Measurements from ENCODE around the gene SASH1.

SASH1 gene

DNA sequence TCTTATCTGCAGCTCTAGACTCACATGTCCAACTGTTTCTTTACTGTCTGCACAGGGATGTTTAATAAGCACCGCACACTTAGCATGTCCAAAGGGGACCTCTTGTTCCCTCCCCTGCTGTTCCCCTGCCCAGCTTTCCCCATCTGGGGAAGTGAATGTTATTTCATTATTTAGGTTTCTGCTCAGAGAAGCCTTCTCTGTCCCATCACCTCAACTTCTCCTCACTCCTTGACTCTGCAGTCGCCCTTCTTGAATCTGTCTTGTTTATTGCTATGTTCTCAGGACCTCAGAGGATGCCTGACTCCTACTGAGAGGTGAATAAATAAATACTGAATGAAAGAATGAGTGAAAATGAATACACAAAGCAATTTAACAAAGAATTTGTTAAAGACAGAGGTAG, 121.0 kb downstream of the SASH1 start:
- no peak for DNase-seq

DNA sequence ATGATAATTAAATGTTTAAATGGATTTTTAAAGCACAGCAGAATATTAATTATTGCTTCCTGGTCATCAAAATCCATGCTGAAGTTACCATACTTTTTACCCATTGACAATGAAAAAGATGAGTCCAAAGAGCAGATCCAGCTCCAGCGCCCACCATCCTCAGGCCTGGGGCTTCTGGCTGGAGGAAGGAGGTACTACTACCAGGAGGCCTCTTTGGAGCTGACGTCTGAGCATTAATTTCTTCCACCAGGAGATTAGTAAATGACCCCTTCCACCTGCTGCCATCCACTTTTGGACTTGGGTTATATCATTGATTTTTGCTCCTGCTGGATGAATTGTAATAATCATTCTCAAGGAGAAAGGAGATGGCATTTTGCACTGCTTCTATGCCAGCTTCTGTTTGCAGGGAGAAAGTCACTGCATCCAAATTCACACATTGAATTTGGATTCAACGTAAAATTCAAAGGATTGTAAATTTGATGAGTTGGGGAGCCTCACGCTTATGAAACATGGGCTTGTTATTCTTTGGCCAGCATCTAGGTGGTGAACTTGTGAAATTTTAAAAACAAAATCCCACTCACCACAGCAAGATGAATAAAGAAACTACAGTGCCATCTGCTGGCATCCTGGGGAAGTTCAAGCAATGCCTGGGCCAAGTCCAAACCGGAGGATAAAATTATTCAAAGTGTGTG, 121.8 kb downstream of the SASH1 start:
- DNase-seq, result peak; percentile 62

DNA sequence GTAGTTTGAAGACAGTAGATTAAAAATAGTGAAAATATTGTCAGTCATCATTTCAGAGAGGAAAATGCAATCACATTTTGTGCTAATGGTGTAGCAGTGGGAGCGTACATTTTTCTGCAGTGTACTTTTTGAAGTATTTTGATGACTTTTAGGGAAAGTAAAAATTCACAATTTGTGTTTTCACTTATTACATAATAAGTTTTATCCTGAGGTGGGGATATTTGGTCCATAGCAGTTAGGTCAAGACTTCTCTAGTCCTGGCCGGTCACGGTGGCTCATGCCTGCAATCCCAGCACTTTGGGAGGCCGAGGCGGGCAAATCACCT, 122.3 kb downstream of the SASH1 start:
- DNase-seq, result no peak

DNA sequence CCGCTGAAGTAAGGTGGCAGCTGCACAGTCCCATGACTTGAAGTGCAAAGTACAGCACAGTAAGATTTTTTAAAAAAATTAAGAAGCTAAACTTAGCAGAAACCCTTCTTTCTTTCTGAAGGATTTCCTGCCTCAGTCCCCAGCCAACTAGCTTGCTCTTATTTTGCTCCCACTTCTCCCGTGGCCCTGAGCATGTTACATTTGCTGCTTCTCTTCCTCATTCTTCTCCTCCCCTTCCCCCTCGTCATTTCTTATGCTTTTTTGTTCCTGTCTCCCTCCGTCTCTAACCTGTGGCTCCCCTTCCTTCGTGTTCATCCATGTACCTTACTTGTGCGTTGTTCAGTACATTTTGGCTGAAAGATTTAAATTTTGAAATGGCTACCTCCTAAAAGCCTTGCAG, 123.0 kb downstream of the SASH1 start:
- no peak for DNase-seq

DNA sequence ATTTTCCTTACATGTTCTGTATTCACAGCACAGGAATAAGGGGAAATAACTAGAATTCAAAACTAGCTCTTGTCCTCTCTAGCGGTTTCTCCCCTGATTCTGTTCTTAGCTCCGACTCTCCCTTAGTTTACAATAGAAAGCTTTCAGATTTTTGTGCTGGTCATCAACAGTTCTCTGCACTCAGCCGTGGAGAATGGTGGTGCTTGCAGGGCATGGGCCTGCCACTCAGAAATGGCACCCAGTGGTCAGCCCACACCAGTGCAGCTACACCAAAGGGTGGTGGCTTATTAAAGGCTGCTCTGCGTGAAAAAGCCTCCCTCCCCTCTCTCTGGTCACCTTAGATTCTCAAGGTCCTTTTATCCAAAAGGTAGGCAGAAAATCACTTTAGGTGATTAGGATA, 123.5 kb downstream of the SASH1 start:
- DNase-seq, result no peak

DNA sequence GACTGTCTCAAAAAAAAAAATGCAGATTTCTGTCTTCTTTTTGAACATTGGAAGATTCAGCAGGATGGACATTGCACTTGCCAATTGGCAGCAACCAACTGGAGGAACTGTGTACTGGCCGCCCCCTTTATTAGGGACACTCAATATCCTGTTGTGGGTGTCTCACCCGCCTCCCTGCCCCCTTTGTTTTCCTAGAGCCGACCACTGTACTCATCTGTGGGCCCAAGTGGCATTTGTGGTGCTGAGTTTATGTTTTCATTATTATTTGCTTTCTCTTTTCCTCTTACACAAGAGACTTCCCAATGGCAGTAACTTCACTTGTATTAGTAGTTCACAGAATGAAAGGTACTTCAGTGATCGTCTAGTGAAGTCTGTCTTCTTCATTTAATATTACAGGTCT, 125.3 kb downstream of the SASH1 start:
- no peak for DNase-seq

DNA sequence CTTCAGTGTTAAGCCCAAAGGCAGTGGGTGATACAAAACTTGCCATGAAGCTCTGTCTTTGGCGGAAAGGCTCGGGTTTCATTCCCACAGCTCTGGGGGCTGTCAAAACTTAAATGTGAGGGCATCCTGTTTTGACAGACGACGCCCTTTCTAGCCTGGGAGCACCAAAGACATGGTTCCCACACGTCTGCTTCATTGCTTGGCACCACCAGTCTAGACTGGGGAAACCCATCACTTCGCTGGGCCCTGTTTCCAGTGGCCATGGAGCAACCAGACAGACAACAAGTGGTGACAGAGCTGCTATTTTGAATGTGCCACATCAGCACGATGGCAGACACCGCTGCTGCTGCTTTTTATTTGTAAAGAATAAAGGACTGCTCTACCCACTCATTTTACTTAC, 127.5 kb downstream of the SASH1 start:
- no peak for DNase-seq

DNA sequence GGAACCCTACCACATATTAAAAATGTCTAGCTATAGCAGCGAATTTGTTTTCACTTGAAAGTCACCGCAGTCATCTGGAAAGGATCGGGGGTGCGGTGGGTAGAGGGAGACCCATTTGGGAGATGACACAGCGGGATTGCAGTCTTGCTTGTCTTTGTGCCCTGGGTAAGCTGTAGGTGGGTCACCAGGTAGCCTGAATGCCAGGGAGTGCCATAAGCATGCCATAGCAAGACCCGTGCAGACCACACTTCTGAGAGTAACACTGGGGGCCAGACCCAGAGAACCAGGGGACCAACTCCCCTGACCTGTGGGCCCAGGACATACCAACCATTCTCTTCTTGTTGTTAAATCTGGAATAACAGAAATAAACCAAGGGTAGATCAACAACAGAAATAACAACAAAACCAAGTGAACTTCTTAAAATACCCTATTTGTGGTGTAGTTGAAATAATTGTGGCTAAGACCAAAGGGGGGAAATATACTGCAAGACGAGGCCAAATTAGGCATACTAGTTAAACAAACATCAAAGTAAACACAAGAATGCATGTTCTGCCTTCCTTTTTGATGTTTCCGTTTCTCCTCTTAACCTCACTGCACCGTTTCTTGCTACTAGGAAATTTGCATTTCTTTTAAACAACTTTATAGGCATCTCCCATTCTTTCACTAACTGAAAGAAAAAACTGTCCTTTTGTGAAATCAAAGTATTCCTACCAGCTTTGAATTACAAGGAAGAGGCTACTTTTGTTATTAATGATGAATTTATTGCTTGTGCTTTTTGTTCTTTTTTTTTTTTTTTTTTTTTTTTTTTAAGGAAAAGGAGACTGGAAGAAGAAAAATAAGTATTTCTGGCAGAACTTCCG, 128.2 kb downstream of the SASH1 start:
- no peak for DNase-seq

DNA sequence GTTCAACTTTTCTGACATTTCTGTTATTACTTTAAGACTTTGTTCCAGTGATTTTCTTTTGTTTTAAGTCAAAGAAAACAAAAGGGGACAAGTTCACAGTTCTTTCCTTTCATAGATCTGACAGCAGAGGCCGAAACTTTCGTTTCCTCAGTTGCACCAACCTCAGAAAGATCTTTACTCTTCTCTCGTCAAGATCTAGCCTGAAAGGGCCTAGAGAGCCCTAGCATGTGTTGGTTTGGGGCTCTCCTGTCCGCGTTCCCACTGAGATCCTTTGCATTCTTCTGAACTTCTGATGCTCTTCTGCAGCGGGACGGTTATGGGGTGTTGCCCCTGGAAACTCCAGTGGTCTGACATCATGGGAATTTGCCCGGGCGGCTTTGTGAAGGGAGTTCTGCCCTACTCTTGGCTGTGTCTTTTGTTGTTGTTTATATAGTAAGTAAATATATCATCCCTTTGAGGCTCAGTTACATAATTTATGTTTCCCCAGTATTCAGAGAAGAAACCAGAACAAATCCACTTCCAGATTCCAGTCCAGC, 129.1 kb downstream of the SASH1 start:
- DNase-seq, result no peak

DNA sequence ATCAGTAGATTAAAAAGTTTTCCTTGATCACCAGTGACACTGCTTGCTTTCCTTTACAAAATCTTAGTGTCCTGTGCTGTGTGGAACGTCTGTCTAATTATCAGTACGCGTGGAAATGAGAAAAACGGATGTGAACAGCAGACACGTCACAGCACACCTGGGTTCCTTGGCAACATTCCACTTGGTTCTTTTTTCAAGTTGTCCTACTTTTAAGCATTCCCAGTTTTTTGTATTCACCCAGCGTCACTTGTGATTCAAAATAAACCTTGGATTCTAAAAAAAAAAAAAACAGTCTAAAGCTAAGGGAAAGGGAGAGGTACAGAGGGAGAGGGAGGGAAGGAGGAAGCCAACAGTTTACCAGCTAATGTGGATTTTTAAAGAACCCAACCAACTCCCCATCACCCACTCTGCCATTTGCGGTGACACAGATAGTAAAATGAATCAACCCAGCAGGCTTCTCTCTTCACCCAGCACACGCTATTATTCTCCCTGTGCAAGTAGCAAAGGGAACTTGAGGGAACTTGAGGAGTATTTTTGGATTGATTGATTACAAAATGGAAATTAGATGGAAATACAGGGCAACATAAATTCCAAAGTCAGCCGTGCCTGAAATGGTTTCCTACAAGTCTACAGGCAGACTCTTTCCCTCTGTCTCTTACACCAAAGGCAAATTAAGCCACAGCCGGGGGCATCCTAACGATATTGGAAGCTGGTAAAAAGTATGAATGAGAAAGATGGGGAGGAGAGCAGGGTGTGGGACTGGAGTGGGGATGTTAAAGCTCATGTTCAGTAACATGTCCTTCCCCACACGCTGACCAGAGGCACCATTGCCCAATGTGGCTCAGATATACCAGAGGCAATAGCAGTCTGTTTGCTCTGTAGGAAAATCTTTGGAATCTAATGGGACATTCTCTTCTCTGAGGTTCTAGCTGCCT, 129.8 kb downstream of the SASH1 start:
- no peak for DNase-seq

DNA sequence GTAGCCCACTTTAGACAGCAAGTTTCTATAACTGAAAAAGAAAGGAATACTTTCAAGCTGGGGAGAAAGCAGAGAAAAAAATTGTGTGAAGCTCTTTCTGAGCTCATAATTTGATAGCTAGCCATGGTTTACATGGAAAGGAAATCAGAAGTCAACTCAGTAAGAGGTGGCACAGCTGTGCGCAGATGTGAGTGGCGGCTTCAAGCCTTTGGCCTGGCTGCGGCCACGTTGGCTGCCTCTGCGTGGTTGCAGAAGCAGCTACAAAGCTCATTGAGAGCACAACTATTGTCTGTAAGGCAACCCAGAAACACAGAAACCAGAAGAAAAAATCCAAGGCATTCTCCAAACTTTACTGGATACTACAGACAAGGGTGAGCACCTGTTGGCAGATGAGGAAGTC, 136.9 kb downstream of the SASH1 start:
- DNase-seq, result no peak

DNA sequence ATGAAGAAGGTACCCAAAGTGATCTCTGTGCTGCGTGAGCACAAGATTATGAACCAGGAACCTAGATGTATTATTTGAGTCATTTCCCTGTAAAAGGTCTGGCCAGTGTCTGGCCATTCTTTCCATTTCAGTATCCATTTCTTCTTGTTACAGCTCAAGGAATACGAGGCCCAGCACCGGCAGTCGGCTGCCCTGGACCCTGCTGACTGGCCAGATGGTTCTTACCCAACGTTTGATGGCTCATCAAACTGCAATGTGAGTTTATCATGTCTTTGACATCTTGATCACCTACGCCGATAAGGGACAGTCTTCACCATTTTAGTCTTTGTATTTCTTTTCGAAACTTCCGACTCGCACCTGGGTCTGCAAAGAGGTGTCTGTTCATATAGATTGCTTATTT, 144.8 kb downstream of the SASH1 start:
- DNase-seq, result no peak

DNA sequence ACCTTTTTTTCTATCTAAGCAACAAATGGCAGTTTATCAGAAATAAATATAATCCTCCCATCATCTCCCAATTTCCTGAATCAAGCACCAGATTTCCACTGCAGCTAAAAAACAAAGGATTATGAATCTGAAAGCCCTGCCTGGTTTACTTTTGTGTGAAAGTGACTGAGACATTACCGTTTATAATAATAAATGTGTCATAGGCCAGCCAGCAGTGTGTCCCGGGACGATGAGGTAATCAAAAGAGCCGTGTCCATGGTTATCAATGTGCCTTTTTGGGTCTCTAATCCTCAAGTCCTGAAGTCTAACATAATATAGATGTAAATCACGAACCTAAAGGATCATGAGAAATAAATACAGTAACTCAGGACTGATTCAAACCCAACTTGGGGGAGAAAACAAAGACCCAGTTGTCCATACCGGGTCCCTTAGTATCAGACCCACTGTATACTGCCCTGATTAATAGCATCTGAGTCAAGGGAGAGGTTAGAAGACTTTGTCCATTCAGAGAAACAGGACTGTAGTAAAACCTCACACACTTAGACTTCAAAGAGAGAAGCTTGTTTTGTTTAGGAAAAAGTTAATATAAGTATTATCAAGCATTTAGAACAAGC, 149.1 kb downstream of the SASH1 start:
- DNase-seq, result no peak

DNA sequence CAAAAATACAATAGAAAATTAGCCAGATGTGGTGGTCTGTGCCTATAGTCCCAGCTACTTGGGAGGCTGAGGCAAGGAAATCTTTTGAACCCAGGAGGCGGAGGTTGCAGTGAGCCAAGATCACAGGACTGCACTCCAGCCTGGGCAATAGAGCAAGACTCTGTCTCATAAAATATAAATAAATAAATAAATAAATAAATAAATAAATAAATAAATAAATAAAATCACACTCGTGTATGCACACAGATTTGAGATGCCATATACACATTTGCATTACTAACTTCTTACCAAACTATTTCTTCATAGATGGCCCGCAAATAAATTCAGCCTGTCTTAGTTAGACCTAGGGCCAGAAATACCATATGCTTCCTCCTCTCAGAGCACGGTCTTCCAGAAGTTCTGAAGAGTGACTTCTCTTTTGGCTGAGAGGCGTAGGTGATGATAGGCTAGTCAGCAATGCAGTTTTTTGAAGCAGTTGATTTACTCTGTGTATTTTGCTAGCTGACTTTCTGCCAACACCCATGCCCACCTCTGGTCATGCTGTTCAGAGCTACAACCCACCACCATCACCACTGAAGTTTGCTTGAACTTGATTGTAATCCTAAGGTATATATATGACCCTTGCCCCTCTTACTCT, 150.1 kb downstream of the SASH1 start:
- DNase-seq, result no peak

DNA sequence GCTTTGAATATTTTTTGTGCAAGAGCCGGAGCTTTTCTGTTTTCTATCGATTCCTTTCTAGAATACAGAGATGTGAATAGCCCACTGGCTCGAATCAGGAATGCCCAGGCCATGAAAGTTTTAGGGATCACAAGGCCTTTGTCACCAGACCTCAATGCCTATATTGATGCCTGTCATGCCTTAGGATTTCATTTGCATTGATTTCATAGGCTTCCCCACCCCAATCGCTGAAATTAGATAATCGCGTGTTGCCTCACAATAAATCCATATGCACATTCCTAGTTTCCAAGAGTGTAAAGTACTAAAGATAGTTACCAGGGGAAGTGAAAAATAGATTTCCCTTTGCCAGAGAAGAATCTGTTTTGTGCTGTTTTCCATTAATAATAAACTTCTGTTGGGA, 150.8 kb downstream of the SASH1 start:
- no peak for DNase-seq

DNA sequence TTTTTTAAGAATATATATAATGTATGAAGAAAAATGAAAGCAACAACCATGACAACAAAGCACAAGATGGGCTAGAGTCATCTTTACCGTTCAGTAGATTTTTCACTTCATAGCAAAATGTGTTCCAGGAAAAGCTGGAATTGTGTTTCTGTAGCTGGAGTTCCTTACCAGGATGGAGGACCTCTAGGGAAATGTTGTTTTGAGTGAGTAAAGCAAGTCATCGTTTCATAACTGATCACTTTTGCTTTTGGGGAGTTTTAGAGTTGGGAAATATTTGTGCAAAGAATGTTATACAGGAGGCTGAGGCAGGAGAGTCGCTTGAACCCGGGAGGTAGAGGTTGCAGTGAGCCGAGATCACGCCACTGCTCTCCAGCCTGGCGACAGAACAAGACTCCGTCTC, 151.6 kb downstream of the SASH1 start:
- no peak for DNase-seq

DNA sequence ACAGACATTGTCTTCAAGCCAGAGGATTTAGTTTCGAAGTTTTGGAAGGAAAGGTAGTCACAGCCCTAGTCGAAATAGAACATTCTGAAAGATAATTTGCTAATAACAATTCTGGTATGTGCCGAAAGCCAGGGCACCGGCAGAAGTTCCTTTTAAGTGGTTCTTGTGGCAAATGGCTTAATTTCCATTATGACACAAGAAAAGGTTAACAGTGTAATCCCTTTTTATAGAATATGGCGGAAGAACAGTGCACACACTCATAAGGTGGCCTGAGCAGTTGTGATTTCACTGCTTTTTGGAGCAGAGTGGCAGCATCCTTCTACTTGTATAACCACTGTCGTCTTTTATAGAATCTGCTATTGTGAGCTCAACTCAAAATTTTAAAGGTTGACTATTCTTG, 152.4 kb downstream of the SASH1 start:
- DNase-seq, result no peak

DNA sequence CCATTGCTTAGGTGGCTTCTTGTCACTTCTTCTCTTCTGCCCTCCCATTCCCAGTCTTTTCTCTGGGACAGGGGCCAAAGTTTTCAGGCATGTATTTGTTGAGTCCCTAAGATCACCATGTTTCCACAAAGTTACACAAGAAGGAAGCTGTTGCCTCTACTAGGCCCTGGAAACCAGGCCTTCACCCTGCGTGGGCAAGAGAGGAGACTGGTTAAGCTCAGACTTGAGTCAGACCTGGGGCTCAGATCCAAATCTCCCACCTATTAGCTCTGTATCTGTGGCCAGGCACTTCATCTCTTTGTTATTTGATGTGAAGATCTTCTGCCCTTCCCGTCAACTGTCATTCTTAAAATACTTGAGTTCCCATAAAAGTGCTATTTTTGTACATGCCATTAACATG, 154.6 kb downstream of the SASH1 start:
- no peak for DNase-seq

DNA sequence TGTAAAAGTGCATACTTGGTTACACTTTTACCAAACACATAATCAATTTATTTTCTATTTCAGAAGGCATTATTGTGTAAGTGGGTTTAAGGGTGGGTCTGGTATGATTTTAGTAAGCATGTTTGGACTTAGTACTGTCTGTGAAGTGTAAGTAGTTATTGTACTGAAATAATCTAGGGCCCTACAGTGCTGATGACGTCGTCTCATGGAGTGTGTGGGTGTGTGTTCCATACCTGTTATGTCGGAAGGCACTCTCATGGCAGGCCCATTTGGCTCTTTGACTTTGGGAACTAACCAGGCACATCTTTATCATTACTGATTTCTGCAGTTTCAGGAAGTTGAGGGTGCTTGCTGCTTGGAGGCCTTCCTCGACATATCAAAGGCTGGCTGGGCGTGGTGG, 155.1 kb downstream of the SASH1 start:
- no peak for DNase-seq

DNA sequence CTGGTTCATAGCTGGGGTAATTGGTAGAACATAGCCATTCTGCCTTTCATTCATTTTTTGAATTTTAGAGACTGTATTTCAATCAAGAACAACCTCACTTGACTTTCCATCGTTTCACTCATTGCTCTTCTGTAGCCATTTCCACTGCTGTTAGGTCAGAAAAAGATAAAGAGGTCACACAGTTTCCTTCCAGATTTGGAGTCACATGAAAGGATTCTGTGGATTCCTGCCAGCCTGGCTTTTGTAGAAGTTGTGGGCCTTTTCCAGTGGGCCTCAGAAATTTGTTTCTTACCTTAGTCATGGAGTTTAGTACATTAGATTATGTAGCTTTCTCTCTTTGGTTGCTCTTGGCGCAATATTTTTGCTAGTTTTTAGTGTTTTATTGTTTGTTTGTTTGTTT, 157.8 kb downstream of the SASH1 start:
- DNase-seq, result no peak

DNA sequence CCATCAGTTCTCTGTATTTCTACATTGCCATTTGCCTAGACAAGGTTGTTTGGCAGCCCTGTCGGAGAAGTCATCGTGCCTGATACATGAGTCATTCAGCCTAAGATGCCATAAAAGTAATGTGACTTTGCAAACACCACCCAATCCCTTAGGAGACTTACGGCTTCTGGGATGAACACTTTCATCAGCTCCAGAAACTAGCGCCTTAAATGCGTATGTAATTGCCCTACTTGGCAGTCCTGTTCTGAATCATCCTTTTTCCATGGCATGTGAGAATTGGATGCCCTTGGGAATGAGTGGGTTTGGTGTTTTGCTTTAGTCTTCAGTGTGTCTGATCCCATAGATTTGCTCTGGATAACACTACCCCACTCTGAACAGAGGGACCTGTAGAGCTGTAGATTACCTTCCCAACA, 158.5 kb downstream of the SASH1 start:
- DNase-seq, result no peak

DNA sequence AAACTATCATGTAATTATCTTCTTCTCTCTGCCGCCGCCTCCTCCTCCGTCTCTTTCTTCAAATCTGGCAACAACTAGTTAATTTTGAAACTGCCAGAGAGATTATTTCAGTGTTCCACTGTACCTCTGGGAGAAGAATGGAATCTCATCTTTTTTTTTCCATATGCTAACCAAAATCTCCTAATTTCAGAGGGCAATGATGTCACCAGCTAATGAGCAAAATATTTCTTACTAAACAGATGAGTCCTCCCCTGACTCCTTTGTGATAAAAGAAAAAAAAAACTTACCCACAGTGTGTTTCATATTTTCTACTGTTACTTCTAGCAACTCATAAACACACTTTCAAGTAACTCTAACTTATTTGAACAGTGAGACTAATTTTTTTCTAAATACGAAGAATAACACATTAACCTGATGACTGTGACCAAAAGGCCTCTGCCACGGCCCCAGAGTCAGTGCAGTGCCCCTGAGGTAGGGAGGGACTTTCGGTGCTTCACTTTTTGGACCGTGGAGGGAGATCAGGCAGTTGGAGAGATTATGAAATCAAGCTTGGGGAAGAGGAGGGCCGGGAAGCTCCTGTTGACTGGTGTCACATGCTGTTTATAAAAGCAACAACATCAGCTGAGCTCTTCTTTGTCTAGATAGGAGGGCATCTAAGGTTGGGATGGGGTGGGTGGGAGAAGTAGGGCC, 159.6 kb downstream of the SASH1 start:
- DNase-seq, result no peak

Measured in activated naive CD4-positive, alpha-beta T cell treated with Interleukin-2 at 50 U/mL for 16 hours (primary cell).